ENCODE measurements around the gene SMAP1.

- TF ChIP-seq CTCF (IDR thresholded peaks at IDR 0.05) (no peak), POLR2A (IDR thresholded peaks at IDR 0.05) (no peak)
Observed at GRCh38 chr6:70708448-70708847, 40.8 kb downstream of the SMAP1 start.

Measured in adrenal gland (tissue), 5 donors.